HG02973 (cell line): ENCODE data around the gene SLC34A3.
A peak's percentile ranks its signal among the peaks of the same experiment; 100 is the strongest.

Source experiments
- ATAC-seq: cut with Tn5 transposase; IDR thresholded peaks from one replicate; pipeline ENCODE4 v1.9.1; 2021; ENCODE audit warnings: moderate library complexity; ENCODE audit not compliant: unreplicated experiment

Gene SLC34A3

DNA sequence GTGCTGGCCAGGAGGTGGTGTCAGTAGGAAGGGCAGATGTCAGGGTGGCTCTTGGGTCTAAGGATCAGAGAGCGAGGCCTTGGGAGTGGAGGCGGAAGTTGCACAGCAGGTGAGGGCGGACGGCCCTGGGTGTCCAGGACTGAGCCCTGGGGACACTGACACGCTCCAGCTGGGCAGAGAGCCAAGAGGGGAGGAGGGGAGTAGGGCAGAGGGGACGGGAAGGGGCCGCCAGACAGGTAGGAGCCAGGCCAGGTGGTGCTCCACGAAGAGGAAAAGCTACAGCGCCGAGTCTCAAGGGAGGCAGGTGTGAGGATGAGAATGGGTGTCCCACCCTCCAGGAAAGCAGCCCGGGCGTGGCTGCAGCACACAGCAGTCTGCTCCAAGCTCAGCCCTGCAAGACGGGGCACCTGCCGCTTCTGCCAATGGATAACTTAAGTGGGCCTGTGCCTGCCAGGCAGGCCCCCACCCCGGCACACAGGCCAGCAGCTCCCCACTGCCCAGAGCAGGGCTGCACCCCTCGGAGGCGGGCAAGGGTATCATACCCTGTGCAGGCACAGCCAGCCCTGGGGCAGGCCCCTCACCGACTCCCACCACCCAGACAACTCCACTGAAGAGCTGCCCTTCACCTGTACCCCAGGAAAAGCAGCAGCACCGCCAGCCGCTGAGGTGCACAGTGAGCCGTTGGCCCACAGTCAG lies 35.0 kb upstream of the SLC34A3 start:
- no peak for ATAC-seq

DNA sequence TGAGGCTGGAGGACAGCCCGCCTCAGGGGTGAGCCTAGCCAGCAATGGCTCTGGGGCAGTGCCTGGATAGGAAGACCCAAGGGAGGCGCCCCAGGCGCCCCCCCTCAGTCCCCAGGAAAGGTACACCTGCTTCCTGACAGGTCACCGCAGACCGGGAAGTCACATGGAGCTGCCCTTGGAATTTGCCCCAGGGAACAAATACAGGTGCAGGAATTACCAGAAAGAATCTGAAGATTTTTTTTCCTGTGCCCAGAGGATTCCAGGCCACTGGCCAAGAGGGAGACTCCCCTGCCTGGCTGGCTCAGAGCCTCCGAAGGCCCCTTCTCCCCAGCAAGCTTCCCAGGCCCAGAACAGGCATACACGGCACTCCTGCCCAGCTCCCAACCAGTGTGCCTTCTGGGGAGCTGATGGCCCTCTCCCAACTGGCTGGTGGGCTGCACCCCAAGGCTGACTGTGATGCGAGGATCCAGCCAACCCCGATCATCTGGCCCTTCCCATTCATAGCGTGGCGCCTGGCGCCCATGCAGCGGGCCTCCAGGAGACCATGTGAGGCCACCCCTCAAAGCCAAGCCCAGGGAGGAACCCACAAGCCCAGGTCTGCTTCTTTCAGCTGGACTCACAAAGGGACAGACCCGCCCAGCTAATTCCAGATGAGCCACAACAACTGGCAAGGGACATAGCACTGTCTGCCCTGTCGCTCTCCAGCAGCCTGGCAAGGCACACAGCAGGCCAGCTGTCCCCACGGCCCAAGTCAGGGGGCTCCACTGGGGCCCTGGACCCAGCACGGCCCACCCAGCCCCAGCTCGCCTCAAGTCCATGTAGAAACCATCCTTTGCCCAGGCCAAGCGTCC lies 32.4 kb upstream of the SLC34A3 start:
- no peak for ATAC-seq

DNA sequence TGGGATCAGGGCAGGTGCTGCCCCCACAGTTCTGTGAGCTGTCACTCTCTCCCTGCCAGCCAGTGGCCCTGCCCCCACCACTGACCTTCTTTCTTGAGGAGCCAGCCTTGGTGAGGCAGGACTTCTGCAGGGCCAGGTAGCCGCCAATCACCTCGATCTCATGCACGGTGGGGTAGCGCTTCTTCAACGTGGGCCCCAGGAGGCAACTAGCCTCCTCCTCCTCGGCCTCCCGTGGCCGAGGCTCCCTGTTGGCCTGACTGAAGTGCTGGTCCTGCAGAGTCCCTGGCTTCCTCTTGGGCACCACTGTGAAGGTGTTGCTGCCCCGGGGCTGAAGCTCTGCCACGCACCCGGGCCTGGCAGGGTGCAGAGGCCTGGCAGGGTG lies 31.8 kb upstream of the SLC34A3 start:
- no peak for ATAC-seq

DNA sequence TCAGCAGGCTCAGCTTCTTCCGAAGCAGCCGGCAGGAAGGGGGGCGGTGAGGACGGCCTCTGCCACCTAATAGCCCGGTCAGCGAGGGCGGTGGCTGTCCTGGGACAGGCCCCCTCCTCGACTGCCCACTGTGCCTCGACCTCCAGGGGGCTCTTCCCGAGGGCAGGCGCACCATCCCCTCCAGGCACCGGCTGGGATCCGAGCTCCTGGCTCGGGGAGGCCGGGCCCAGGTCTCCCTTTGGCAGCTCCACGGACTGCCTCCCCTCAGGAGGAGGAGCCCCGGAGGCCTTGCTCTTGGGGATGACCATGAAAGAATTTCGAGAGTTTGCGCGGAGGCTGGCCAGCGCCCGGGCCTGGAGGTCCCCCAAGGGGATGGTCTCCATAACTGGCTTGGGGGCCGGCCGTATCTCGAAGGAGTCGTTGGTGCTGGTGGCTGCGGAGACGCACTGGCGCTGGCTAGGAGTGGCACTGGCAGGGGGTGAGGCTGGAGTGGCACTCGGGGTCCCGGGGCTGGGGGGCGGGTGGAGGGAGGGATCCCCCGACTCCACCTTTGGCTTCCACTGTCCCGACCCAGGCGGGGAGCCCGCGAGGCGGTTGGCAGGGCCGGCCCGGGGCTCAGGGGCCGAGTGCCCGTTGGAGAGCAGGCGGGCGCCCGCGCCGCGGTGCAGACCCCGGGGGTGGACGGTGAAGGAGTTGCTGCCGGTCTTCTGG lies 31.1 kb upstream of the SLC34A3 start:
- ATAC-seq: no peak

DNA sequence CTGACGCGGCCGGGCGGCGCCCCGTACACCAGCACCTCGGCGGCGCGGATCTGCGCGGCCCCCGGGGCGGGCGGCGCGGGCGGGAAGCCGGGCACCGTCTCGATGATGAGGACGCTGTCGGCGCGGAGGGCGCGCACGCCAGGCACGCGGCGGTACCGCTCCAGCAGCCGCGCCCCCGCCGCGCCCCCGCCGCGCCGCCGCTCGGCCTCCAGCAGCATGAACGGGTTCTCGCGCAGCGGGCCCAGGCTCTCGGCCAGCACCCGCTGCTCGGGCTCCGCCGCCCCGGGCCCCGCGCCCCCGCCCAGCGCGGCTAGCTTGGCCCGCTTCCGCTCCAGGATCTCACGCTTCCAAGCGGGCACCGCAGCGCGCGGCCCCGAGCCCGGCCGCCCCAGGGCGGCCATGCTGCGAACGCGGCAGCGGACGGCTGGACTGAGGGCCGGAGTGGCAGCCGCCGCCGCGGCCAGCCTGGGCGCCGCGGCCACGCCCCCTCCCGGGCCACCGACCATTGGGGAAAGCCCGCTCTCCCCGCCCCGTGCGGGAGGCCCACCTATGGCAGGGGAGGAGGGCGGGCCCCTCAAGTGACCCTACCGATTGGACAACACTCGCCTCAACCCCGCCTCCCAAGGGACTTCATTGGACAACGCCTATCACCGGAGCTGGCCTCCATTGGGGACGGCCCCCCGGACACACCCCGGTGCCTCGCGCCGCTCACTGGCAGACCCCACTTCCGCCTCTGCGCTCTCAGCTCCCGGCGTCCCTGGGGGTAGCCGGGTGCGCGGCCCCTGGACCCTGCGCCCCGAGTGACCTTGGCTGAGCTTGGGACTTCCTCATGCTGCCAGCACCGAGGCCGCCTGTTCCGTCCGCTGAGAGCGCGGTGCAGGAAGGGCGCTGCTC lies 30.1 kb upstream of the SLC34A3 start, which contains the start of gene TPRN:
Gene TPRN, minus strand, starts transcription at position 431 of the 894 bp plus-strand sequence. Its CDS starts 30 bp downstream, at position 401.
- ATAC-seq: peak; percentile 79

DNA sequence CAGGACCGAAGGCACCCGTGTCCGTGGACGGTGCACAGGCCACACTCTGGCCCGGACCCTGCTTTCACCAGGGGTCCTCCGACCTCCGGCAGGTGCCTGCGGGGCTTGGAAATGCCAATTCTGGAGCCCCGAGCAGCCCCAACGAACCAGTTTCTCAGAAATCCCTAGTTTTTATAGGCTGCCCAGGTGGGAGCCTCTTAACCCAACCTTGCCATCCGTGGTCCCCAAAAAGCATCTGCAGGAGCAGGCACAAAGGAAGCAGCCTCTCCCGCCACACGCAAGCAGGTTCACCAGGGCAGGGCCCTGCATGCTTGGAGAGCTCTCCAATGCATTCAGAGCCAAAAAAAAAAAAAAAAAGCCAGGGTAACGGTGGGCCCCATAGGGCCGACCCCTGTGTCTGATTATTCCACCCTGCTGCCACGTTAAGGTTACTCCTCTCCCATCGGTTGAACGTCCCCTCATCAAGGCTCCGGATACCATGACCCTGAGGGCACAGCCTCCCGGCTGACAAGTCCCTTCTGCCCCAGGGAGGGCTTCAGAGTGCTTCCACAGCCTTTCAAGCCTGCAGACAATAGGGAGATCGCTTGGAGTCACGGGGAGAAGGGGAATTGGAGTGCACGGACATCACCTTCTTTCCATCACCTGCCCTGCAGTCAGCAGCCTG lies 29.4 kb upstream of the SLC34A3 start:
- ATAC-seq: no peak

DNA sequence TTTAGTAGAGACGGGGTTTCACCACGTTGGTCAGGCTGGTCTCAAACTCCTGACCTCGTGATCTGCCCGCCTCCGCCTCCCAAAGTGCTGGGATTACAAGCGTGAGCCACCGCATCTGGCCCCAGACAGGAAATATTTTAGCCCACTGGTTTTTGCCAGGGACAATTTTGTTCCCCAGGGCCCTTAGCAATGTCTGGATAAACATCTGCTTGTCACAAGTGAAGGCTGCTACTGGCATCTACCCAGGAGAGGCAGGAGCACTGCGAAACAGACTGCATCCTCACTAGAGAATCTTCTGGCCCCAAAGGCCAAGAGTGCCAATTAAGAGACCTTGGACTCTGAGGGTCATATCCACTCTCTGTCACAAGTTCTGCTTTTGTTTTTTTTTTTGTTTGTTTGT lies 27.7 kb upstream of the SLC34A3 start:
- ATAC-seq: no peak

DNA sequence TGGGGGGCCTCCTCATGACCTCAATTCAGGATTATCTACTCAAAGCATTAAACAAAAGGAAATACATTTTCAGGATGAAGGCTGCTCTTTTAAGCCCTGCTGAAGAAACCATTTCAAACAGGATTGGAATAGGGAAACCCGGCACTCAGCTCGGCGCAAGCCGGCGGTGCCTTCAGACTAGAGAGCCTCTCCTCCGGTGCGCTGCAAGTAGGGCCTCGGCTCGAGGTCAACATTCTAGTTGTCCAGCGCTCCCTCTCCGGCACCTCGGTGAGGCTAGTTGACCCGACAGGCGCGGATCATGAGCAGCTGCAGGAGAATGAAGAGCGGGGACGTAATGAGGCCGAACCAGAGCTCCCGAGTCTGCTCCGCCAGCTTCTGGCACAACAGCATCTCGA lies 26.0 kb upstream of the SLC34A3 start:
- no peak for ATAC-seq

DNA sequence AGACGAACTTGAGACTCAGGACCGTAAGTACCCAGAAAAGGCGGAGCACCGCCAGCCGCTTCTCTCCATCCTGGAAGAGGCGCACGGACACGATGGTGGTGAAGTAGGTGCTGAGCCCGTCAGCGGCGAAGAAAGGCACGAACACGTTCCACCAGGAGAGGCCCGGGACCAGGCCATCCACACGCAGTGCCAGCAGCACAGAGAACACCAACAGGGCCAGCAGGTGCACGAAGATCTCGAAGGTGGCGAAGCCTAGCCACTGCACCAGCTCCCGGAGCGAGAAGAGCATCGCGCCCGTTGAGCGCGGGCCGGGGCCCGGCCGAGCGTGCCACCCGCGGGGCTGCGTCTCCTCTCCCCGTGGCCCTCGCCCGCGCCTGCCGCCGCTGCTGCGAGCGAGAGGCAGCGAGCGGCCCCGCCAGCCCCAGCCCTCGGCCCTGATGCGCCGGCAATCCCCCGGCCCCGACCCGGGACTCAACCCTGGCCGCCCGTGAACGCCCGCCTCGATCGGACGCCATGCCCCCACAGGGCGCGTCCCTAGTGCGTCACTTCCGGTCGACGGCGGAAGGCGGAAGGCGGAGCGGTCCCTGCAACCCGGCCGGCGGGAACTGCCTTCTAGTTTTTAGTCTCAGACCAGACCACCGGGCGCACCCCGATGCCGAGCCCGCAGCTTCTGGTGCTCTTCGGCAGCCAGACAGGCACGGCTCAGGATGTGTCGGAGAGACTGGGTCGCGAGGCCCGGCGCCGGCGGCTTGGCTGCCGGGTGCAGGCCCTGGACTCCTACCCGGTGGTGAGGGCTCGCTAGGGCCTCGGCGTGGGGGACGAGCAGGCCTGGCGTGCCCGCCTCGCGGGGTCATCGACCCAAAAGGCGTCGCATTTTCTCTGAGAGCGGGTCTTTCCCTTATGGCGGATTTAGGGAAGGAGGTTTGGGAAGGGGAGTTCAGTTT lies 25.3 kb upstream of the SLC34A3 start, which contains the start of the genes NDOR1 and TMEM203:
Gene NDOR1, plus strand, starts transcription at position 575 of the 944 bp plus-strand sequence. Its CDS starts 78 bp downstream, at position 653.
Gene TMEM203, minus strand, starts transcription at position 523 of the 944 bp plus-strand sequence. Its CDS starts 234 bp downstream, at position 289.
- ATAC-seq: peak; percentile 39

DNA sequence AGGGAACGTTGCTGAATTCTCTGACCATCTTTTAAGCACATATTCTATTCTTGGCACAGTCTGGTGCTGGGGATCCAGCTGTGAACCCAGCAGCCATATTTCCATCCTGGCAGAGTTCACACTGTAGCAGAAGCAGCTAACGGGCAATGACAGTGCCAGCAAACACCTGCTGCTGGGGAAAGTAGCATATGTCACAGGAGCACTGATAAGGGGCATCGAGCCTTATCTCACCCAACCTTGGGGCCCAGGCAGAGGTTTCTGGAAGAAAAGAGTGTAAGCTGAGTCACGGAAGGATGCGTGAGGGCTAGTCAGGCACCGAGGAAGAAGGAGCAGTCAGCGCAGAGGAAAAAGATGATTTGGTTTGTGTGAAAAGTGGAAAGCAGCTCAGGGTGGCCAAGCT lies 24.1 kb upstream of the SLC34A3 start:
- no peak for ATAC-seq

DNA sequence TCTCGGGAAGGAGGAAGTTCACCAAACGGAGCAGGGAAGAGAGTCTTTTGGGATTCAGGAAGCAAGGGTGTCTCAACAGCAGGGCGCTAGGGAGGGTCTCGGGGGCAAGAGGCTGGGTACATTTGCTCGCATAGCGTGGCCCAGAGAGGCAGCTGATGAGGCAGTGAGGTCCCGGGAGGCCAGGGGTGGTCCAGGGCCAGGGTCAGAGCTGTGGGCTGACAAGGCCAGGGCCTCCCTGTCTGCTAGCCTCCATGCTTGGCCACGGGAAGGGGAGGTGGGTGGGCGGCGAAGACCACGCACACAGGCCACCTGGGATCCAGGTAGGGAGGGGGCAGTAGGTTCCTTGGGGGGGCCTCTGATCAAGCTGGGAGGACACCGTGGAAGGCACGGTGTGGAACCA lies 19.2 kb upstream of the SLC34A3 start:
- no peak for ATAC-seq

DNA sequence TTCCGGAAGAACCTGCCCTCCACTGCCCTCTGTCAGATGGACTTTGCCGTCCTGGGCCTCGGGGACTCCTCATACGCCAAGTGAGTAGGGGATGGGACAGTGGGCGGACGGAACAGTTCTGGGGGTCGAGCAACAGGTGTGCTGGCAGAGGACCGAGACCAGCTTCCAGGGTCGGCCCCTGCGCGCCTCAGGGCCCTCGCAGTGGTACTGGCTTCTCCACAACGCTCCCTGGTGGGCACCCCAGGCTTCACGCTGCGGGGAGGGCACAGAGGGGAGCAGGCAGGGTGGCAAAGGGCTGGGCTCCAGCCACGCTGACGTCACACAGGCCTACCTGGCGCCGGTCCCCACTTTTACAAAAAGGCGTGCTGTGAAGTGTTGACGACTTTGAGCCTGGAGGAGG lies 18.2 kb upstream of the SLC34A3 start:
- ATAC-seq: no peak

DNA sequence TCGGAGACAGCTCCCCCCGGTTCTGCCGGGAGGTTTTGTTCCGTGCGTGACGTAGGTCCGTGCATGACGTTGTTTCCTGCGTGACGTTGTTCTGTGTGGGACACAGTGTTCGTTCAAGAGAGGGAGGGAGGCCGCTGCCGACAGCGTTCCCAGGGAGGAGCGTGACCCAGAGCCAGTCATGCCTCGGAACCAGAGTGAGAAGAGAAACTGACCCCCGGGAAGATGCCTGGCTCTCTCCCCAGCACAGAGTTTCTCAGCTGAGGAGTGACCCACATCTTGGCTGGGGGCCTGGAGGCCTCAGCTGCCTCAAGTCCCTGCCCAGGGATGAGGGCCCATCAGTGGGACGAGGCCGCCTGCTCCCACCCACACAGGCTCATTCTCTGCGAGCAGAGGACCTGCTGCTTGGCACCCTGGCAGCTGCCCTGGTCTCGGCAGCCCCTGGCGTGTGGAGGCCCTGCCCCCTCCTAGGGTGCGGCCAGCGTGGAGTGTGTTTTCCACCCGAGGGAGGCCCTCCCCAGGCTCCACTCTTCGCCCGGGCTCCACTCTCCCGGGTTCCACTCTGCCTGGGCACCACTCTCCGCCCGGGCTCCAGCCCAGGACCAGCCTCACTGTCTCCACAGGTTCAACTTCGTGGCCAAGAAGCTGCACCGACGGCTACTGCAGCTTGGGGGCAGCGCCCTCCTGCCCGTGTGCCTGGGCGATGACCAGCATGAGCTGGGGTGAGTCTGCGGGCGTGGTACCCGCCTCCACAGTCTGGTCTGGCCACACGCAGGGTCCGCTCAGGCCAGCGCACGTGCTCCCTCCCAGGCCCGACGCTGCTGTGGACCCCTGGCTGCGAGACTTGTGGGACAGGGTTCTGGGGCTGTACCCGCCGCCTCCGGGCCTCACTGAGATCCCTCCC lies 17.3 kb upstream of the SLC34A3 start:
- ATAC-seq: no peak

DNA sequence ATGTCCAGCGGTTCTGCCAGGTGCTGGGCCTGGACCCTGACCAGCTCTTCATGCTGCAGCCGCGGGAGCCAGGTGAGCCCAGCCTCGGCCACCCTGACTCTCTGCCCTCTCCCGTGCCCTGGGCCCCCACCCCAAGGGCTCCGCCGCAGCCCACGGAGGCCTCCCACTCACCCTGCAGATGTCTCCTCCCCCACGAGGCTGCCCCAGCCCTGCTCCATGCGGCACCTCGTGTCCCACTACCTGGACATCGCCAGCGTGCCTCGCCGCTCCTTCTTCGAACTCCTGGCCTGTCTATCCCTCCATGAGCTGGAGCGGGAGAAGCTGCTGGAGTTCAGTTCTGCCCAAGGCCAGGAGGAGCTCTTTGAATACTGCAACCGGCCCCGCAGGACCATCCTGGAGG lies 16.1 kb upstream of the SLC34A3 start:
- no peak for ATAC-seq

DNA sequence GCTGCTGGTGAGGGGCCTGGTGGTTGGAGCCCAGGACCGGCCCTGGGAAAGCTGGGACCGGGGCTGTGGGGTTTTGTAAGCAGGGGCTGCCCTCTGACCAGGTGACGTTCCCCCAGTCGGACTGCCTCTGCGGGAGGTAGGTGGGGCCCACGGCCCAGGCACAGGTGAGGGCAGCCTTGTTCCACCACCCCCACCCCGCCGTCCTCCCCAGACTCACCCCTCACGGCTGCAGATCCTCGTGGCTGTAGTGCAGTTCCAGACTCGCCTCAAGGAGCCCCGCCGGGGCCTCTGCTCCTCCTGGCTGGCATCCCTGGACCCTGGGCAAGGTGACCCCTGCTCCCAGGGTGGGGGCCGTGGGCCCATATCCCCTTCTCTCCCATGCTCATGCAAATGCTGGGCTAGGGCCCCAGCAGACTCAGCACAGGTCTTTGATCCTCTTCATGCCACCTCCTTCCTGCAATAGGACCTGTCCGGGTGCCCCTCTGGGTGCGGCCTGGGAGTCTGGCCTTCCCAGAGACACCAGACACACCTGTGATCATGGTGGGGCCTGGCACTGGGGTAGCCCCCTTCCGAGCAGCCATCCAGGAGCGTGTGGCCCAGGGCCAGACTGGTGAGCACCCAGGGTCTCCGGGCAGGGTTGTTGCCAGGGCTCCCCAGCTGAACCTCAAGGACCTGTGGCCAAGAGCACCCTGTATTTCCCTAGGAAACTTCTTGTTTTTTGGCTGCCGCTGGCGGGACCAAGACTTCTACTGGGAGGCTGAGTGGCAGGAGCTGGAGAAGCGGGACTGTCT lies 15.3 kb upstream of the SLC34A3 start:
- ATAC-seq: no peak

DNA sequence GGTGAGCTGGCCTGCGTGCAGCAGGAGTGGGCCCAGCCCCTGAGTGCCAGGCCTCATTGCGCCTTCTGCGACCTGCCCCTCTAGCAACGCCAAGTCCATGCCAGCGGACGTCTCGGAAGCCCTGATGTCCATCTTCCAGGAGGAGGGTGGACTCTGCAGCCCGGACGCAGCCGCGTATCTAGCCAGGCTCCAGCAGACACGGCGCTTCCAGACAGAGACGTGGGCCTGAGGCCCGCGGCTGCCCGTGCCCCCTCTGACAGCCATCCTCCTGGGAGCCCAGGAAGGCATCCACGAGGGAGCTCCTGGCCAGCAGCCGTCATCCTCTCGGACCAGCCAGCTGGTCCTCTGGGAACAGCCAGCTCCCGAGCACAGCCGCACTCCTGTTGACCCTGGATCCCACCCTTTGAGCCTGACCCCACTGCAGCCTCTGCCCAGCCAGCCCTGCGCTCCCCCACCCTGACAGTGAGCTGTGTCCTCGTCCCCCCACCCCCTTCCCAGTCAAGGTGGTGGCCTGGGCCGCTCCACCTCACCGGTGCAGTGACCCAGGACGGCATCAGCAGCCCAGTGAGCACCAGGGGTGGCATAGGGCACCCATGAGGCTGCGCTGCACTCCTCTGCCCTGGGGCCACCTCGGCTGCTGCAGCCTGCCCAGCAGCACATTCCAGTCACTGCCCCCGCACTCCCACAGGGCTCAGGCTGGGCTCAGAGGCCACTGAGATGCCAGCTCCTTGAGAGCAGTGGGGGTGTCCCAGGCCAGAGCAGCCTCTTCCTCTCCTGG lies 14.3 kb upstream of the SLC34A3 start:
- ATAC-seq: no peak
